ENCODE data around the gene ABCA3.

The ABCA3 gene

DNA sequence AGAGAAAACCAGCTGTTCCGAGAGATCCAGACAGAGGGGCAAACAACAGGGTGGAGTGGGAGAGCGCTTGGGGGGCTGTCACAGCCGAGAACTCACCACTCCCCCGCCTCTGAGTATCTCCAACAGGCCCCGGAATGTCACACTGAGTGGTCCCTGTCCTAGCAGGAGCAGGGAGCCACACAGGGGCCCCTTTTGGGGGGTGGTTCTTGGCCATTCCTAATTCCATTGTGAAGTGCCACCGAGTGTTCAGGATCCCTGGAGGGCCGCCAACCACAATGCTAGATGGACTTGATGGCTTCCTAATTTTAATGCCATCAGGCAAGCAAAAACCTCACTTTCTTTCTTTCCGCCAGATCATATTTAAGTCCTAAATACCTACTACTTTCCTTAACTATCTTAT is 16.8 kb downstream of the ABCA3 start:
- no peak for DNase-seq (ENCODE audit: low read depth, low spot score)

DNA sequence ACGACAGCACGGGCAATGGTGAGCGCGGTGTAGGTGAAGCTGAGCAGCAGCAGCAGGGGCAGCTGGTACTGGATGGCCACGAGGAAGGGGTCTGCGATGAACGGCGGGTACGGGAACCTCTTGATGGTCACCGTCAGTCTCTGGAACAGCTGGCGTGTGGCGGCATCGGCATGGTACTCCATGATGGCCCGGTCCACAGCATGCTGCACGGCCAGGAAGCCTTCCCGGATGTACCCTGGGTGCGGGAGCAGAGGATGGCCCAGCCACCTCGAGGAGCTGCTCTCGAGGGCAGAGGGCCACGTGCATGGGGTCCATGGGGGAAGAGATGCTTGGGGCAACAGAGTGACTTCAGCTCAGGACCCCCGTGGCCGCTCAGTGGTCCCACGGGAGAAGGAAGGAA is 20.9 kb downstream of the ABCA3 start:
- DNase-seq (ENCODE audit: low read depth, low spot score): no peak
- no peak overlapping the region for H3K27ac ChIP-seq

More for the DNA sequence above, 16.8 kb downstream of the ABCA3 start:
- H3K27ac ChIP-seq: no peak overlapping the region

- no peak overlapping the region for H3K27ac ChIP-seq
- DNase-seq (ENCODE audit: low read depth, low spot score): no peak
These were observed 23.1 kb downstream of the ABCA3 start for GRCh38 chr16:2317231-2318020.

- no peak for DNase-seq (ENCODE audit: low read depth, low spot score)
- no peak overlapping the region for H3K27ac ChIP-seq
These were observed 32.2 kb downstream of the ABCA3 start for GRCh38 chr16:2308089-2308962.

GRCh38 chr16:2299915-2300192 is 40.7 kb downstream of the ABCA3 start:
- DNase-seq (ENCODE audit: low read depth, low spot score): no peak

GRCh38 chr16:2299121-2299914 is 41.2 kb downstream of the ABCA3 start:
- no peak for DNase-seq (ENCODE audit: low read depth, low spot score)
- no peak overlapping the region for H3K27ac ChIP-seq

More at GRCh38 chr16:2299915-2300192, 40.7 kb downstream of the ABCA3 start:
- no peak overlapping the region for H3K27ac ChIP-seq

DNA sequence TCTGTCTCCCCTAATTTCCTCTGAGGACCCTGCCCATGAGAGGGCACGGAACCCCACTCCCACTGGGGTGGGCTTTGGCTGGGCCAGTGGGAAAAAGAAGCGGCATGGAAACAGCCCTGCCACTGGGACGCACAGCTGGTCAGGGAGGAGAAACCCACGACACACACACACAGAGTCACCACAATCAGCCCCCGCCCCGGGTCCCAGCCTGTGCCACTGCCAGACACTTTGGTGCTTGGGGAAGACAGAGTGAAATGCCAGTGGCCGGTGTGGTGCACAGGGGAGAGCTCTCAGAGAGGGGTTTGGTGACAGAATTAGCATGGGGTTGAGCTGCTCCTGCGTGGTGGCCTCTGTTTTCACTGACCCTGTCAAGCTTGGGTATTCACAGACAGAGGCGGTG is 41.9 kb downstream of the ABCA3 start:
- DNase-seq (ENCODE audit: low read depth, low spot score): no peak
- H3K27ac ChIP-seq: no peak overlapping the region

DNA sequence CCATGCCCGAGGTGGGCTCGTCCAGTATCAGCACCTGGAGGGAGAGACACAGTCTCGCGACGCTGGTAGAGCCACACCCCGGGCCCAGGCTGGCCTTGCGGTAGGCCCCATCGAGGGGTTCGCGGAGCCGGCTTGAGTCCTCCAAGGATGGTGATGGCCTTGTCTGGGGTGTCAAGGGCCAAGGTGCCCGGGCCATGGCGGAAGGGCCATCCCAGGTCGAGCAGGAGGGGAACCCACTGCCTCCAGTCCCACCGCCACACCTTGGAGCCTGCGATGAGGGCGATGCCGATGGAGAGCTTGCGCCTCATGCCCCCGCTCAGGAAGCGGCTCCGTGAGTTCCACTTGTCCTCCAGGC is 43.0 kb downstream of the ABCA3 start:
- DNase-seq (ENCODE audit: low read depth, low spot score): no peak
- no peak overlapping the region for H3K27ac ChIP-seq

DNA sequence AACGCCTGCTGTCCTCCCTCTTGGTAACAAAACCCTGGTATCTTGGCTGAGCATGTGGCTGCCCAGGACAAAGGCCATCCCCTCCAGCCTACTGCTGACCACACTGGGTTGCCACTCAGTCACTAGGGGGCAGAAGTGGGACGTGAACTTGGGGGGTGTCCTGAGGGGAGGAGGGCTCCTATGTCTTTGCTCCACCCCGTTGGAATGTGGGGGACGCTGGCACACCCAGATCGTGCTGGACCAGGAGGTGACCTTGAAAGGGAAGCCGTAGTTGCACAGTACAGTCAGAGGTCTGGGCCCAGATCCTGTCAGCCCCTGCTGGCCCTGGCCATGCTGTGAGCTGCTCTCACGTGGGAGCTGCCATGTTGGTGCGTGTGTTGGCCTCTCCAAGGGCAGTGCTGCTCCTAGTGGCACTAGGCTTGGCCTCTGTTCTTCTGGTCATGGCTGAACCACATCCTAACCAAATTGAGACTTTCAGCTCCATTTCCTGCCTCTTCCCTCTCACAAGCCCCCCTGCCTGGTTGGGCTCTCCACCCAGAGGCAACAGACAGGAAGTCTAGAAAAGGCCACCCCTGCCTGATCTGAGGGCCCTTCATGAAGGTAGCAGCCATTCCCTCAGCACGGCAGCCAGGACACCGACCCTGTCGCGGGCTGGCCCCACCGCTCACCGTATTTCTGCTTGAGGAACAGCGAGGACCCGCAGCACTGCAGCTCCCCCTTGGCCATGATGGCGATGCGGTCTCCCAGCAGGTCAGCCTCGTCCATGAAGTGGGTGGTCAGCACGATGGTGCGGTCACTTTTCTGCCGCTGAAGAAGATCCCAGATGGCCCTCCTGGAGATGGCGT is 43.6 kb downstream of the ABCA3 start:
- DNase-seq (ENCODE audit: low read depth, low spot score): no peak
- no peak overlapping the region for H3K27ac ChIP-seq

GRCh38 chr16:2295056-2295798 is 45.3 kb downstream of the ABCA3 start:
- H3K27ac ChIP-seq: no peak overlapping the region

DNA sequence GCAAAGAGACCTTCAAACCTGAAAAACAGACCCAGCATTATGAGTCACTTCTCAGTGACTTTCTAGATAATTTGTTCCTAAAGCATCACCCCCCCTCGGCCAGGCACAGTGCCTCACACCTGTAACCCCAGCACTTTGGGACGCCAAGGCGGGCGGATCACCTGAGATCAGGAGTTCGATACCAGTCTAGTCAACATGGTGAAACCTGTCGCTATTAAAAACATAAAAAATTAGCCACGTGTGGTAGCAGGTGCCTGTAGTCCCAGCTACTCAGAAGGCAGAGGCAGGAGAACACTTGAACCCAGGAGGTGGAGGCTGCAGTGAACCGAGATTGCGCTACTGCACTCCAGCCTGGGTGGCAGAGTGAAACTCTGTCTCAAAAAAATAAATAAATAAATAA is 48.3 kb downstream of the ABCA3 start:
- no peak for DNase-seq (ENCODE audit: low read depth, low spot score)

More at GRCh38 chr16:2295056-2295798, 45.3 kb downstream of the ABCA3 start:
- DNase-seq (ENCODE audit: low read depth, low spot score): no peak

GRCh38 chr16:2289282-2289681 is 51.2 kb downstream of the ABCA3 start:
- DNase-seq (ENCODE audit: low read depth, low spot score): no peak
- H3K27ac ChIP-seq: no peak overlapping the region

More for the DNA sequence above, 48.3 kb downstream of the ABCA3 start:
- no peak overlapping the region for H3K27ac ChIP-seq

- no peak overlapping the region for H3K27ac ChIP-seq
- DNase-seq (ENCODE audit: low read depth, low spot score): no peak
These were observed 51.8 kb downstream of the ABCA3 start for GRCh38 chr16:2288726-2289125.

DNA sequence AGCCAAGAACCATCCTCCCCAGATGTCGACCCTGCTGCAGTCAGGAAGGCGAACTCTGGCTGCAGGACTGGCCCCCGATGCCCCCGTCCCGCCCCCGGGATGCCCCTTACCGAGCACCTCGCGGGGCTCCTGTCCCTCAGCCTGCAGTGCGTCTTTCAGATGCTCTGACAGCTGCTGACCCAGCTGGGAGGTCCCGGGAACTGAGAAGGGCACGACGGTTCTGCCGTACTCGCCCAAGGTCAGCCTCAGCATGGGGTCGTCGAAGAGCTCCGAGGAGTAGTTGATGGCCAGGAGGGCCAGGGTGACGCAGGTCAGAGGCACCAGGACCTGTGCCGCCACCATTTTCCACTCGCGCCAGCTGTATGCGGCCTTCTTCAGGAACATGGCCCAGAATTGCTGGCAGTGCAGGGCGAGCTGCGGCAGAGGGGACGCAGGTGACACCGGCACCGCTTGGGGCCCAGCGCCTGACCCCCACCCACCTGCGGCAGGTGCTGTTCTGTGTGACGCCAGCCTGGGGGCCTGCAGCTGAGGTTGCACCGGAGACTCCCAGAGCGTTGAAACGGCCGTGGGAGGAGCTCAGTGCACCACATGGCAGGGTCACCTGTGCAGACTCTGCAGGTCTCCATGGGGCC is 52.5 kb downstream of the ABCA3 start:
- no peak overlapping the region for H3K27ac ChIP-seq
- DNase-seq (ENCODE audit: low read depth, low spot score): no peak

GRCh38 chr16:2286550-2286949 is 54.0 kb downstream of the ABCA3 start:
- no peak overlapping the region for H3K27ac ChIP-seq
- DNase-seq (ENCODE audit: low read depth, low spot score): no peak

DNA sequence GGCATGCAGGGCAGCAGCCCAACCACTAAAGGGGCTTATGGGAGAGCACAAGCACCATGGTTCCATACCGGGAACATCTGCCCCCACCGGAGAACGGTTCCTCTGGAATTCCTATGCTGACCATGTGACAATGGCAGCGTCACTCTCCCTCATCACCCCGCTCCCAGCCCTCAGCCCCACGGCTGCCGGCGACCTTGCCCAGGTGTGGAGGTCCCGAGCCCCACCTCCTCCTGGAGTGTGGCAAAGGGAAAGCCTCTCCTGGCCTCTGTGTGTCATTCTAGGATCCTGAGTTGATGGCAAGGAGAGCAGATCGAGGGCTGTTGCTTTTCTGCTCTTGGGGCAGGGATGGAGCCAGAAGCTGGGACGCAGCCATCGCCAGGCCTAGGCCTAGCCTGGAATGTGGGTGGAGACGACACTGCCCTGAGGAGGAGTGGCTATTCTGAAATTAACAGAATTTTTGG is 54.8 kb downstream of the ABCA3 start:
- H3K27ac ChIP-seq: no peak overlapping the region
- DNase-seq (ENCODE audit: low read depth, low spot score): no peak

- H3K27ac ChIP-seq: no peak overlapping the region
- DNase-seq (ENCODE audit: low read depth, low spot score): no peak
These were observed 55.5 kb downstream of the ABCA3 start for GRCh38 chr16:2284797-2285576.
